Muscle layer of colon (tissue), 2 donors: ENCODE data around the gene ATP2A3.

Source experiments
- H3K27ac ChIP-seq: one replicate; pipeline ENCODE4 v1.7.0; 2013; ENCODE audit warnings: low read depth, mild to moderate bottlenecking, low read length, moderate library complexity
- H3K27me3 ChIP-seq, 2 donors: one replicate each; pipeline ENCODE4 v1.7.0; 2013; ENCODE audit warnings: low read length in 2 of 2, mild to moderate bottlenecking in 2 of 2; ENCODE audit not compliant: insufficient read depth in 2 of 2, control insufficient read depth in 1 of 2
- H3K36me3 ChIP-seq: one replicate; pipeline ENCODE4 v1.7.0; 2013; ENCODE audit warnings: mild to moderate bottlenecking, low read length; ENCODE audit not compliant: insufficient read depth
- H3K4me1 ChIP-seq: one replicate; pipeline ENCODE4 v1.7.0; 2013; ENCODE audit warnings: mild to moderate bottlenecking, low read length; ENCODE audit not compliant: insufficient read depth
- H3K4me3 ChIP-seq, 2 donors: one replicate each; pipeline ENCODE4 v1.7.0; 2013; ENCODE audit warnings: low read length in 2 of 2, low read depth in 1 of 2, mild to moderate bottlenecking in 1 of 2, moderate library complexity in 1 of 2
- H3K9ac ChIP-seq: one replicate; pipeline ENCODE4 v1.7.0; 2013; ENCODE audit warnings: low read length
- H3K9me3 ChIP-seq: one replicate; pipeline ENCODE4 v1.7.0; 2013; ENCODE audit warnings: mild to moderate bottlenecking, low read length
- donor health status: abdominal sarcoma.
- donor health status: Adenocarcinoma of cecum.

Gene ATP2A3

GRCh38 chr17:3968886-3969524 is 4.8 kb upstream of the ATP2A3 start:
- Histone ChIP-seq H3K27me3 (peaks cover 4 to 5% of the 10 kb centered on the region in 2 donors), H3K36me3 (no peaks in the 10 kb centered on the region), H3K27ac (no peak overlapping the region), H3K4me1 (peaks cover 4% of the 10 kb centered on the region), H3K4me3 (no peak overlapping the region), H3K9me3 (no peaks in the 10 kb centered on the region), H3K9ac (no peak overlapping the region)

GRCh38 chr17:3968015-3968414 is 3.8 kb upstream of the ATP2A3 start:
- Histone ChIP-seq H3K9ac (no peak overlapping the region), H3K27ac (no peak overlapping the region)

GRCh38 chr17:3966720-3967363 is 2.6 kb upstream of the ATP2A3 start:
- no peaks in the 10 kb centered on the region for H3K9me3 ChIP-seq
- H3K4me1 ChIP-seq = peaks cover 4% of the 10 kb centered on the region
- H3K27me3 ChIP-seq = peaks cover 17 to 24% of the 10 kb centered on the region in 2 donors
- no peaks in the 10 kb centered on the region for H3K36me3 ChIP-seq
- no peak overlapping the region for H3K9ac ChIP-seq
- no peak overlapping the region for H3K27ac ChIP-seq
- H3K4me3 ChIP-seq = no peak overlapping the region

More at GRCh38 chr17:3968015-3968414, 3.8 kb upstream of the ATP2A3 start:
- Histone ChIP-seq H3K4me3 (no peak overlapping the region), H3K4me1 (peaks cover 4% of the 10 kb centered on the region), H3K27me3 (peaks cover 9 to 13% of the 10 kb centered on the region in 2 donors), H3K36me3 (no peaks in the 10 kb centered on the region), H3K9me3 (no peaks in the 10 kb centered on the region)

GRCh38 chr17:3965118-3965800 is 1.0 kb upstream of the ATP2A3 start:
- peak overlapping the region in 1 of 2 donors; percentile 50 for H3K4me3 ChIP-seq
- peaks cover 17 to 25% of the 10 kb centered on the region in 2 donors for H3K27me3 ChIP-seq
- H3K27ac ChIP-seq = no peak overlapping the region

GRCh38 chr17:3963237-3964201 is 718 bp downstream of the ATP2A3 start:
- no peak overlapping the region for H3K9ac ChIP-seq
- H3K36me3 ChIP-seq = no peaks in the 10 kb centered on the region
- H3K27ac ChIP-seq = no peak overlapping the region
- peak overlapping the region in 1 of 2 donors; percentile 38 for H3K4me3 ChIP-seq
- peaks cover 4% of the 10 kb centered on the region for H3K4me1 ChIP-seq
- H3K27me3 ChIP-seq = peaks cover 17 to 25% of the 10 kb centered on the region in 2 donors
- H3K9me3 ChIP-seq = no peaks in the 10 kb centered on the region

More at GRCh38 chr17:3965118-3965800, 1.0 kb upstream of the ATP2A3 start:
- no peaks in the 10 kb centered on the region for H3K36me3 ChIP-seq
- peaks cover 4% of the 10 kb centered on the region for H3K4me1 ChIP-seq
- no peaks in the 10 kb centered on the region for H3K9me3 ChIP-seq
- H3K9ac ChIP-seq = no peak overlapping the region

- Histone ChIP-seq H3K27me3 (peaks cover 17 to 25% of the 10 kb centered on the region in 2 donors), H3K4me3 (peak overlapping the region in 1 of 2 donors; percentile 38), H3K9me3 (no peaks in the 10 kb centered on the region), H3K27ac (no peak overlapping the region), H3K4me1 (peaks cover 4% of the 10 kb centered on the region), H3K36me3 (no peaks in the 10 kb centered on the region), H3K9ac (no peak overlapping the region)
Observed at GRCh38 chr17:3962965-3963236, 1.3 kb downstream of the ATP2A3 start.

GRCh38 chr17:3962217-3962964 is 1.8 kb downstream of the ATP2A3 start:
- Histone ChIP-seq H3K9me3 (no peaks in the 10 kb centered on the region), H3K9ac (no peak overlapping the region), H3K27ac (no peak overlapping the region), H3K4me1 (peaks cover 4% of the 10 kb centered on the region), H3K4me3 (no peak overlapping the region), H3K36me3 (no peaks in the 10 kb centered on the region), H3K27me3 (peaks cover 17 to 25% of the 10 kb centered on the region in 2 donors)

GRCh38 chr17:3961564-3962047 is 2.6 kb downstream of the ATP2A3 start:
- Histone ChIP-seq H3K36me3 (no peaks in the 10 kb centered on the region), H3K9me3 (no peaks in the 10 kb centered on the region), H3K4me1 (peaks cover 4% of the 10 kb centered on the region), H3K4me3 (no peak overlapping the region), H3K27me3 (peaks cover 17 to 25% of the 10 kb centered on the region in 2 donors), H3K27ac (no peak overlapping the region), H3K9ac (no peak overlapping the region)

- Histone ChIP-seq H3K27me3 (peaks cover 17 to 25% of the 10 kb centered on the region in 2 donors), H3K27ac (no peak overlapping the region), H3K36me3 (no peaks in the 10 kb centered on the region), H3K9ac (no peak overlapping the region), H3K4me1 (peaks cover 4% of the 10 kb centered on the region), H3K4me3 (no peak overlapping the region), H3K9me3 (no peaks in the 10 kb centered on the region)
Observed at GRCh38 chr17:3960764-3961163, 3.5 kb downstream of the ATP2A3 start.

GRCh38 chr17:3959921-3960601 is 4.2 kb downstream of the ATP2A3 start:
- H3K27ac ChIP-seq = no peak overlapping the region
- H3K4me3 ChIP-seq = no peak overlapping the region
- H3K9ac ChIP-seq = no peak overlapping the region
- H3K9me3 ChIP-seq = no peaks in the 10 kb centered on the region
- H3K36me3 ChIP-seq = no peaks in the 10 kb centered on the region
- peaks cover 12 to 25% of the 10 kb centered on the region in 2 donors for H3K27me3 ChIP-seq
- no peaks in the 10 kb centered on the region for H3K4me1 ChIP-seq
